Endothelial cell of umbilical vein (primary cell): ENCODE measurements around the gene KLF2. TPM values are rescaled to one million over a fixed set of nuclear protein-coding genes. Genes with fewer than 3 reads are reported as not detected.

Experiments
- BruUV-seq: library from RNA; stranded (reverse); fragments of 400-500 nt; replicated peaks from 2 replicates; lab custom pipeline; 2021; lab: Mats Ljungman, UMichigan
- CTCF ChIA-PET: fragments of 300-600, 350-600 bp; sonication (Branson Sonifier 250); formaldehyde crosslinking; loops from one replicate; lab custom pipeline; 2021; ENCODE audit warnings: antibody characterized with exemption, inconsistent platforms; lab: Charles Lee
- POLR2A ChIA-PET: fragments of 300-600, 350-600 bp; sonication (Branson Sonifier 250); formaldehyde crosslinking; loops from one replicate; lab custom pipeline; 2021; ENCODE audit warnings: antibody characterized with exemption, inconsistent platforms; lab: Charles Lee
- DNase-seq: peaks from one replicate; pipeline ENCODE4 v3.0.0-alpha.2; 2011; ENCODE audit warnings: low read depth, low spot score
- FAIRE-seq: peaks from 2 replicates; lab custom pipeline; 2011; peaks lifted over from hg19 to GRCh38; lab: Jason Lieb, UNC
- H2AFZ ChIP-seq: 2 replicates; pipeline ENCODE4 v1.6.0; 2012; ENCODE audit warnings: low read depth, low read length, control low read depth, inconsistent platforms
- H3K27ac ChIP-seq: 2 replicates; pipeline ENCODE4 v1.5.1; 2011; ENCODE audit warnings: low read depth, mild to moderate bottlenecking, control low read depth, low read length, moderate library complexity; ENCODE audit not compliant: insufficient read depth
- H3K27me3 ChIP-seq, 2 experiments: 2 replicates each; pipeline versions ENCODE4 v1.6.0 to v1.6.1; 2011; ENCODE audit warnings: low read length in 2 of 2, mixed read lengths in 1 of 2; ENCODE audit not compliant: control insufficient read depth in 2 of 2, insufficient read depth in 2 of 2
- H3K36me3 ChIP-seq, 2 experiments: 2 replicates in 1 of 2; 3 replicates in 1 of 2; pipeline ENCODE4 v1.5.1; 2011; ENCODE audit warnings: low read length in 2 of 2, mild to moderate bottlenecking in 1 of 2, moderate library complexity in 1 of 2; ENCODE audit not compliant: control insufficient read depth in 2 of 2, insufficient read depth in 2 of 2; ENCODE audit errors: extremely low read depth in 1 of 2
- H3K4me1 ChIP-seq: 3 replicates; pipeline ENCODE4 v1.5.1; 2011; ENCODE audit warnings: mild to moderate bottlenecking, low read length; ENCODE audit not compliant: control insufficient read depth, insufficient read depth; ENCODE audit errors: extremely low read depth
- H3K4me2 ChIP-seq: 2 replicates; pipeline ENCODE4 v1.6.1; 2011; ENCODE audit warnings: low read length, control low read depth, mixed read lengths; ENCODE audit not compliant: insufficient read depth
- H3K4me3 ChIP-seq, 3 experiments: fragments of 200-600 bp in 1 of 3; sonication (generic), shearing (Covaris generic) in 1 of 3; replicated peaks in 1 of 3; 2 replicates each; pipeline ENCODE4 v1.5.1; 2011 to 2016; ENCODE audit warnings: control low read depth in 3 of 3, low read length in 3 of 3, mild to moderate bottlenecking in 2 of 3, inconsistent platforms in 1 of 3, low read depth in 1 of 3, moderate library complexity in 1 of 3; ENCODE audit not compliant: insufficient read depth in 1 of 3
- H3K79me2 ChIP-seq: 2 replicates; pipeline ENCODE4 v1.6.0; 2012; ENCODE audit warnings: low read length, inconsistent platforms; ENCODE audit not compliant: control insufficient read depth, insufficient read depth
- H3K9ac ChIP-seq: replicated peaks from 2 replicates; pipeline ENCODE3; 2011; ENCODE audit warnings: low read length, control low read depth; ENCODE audit not compliant: insufficient read depth; ENCODE audit errors: extremely low read depth
- H3K9me1 ChIP-seq: replicated peaks from 3 replicates; pipeline ENCODE4 v1.6.0; 2011; ENCODE audit warnings: mild to moderate bottlenecking, low read length; ENCODE audit not compliant: control insufficient read depth, insufficient read depth; ENCODE audit errors: extremely low read depth
- H3K9me3 ChIP-seq: replicated peaks from 2 replicates; pipeline ENCODE4 v1.5.1; 2012; ENCODE audit warnings: low read length, inconsistent platforms; ENCODE audit not compliant: control insufficient read depth, insufficient read depth
- H4K20me1 ChIP-seq: replicated peaks from 2 replicates; pipeline ENCODE3; 2011; ENCODE audit warnings: mild to moderate bottlenecking, low read length; ENCODE audit not compliant: control insufficient read depth, insufficient read depth; ENCODE audit errors: extremely low read depth
- CTCF ChIP-seq, 2 donors: IDR thresholded peaks; 1 replicate in 1 of 2; 2 replicates in 1 of 2; pipeline ENCODE4 v1.5.1; 2011; ENCODE audit warnings: low read length in 2 of 2, mild to moderate bottlenecking in 2 of 2, moderate library complexity in 2 of 2, control low read depth in 1 of 2, inconsistent platforms in 1 of 2, low read depth in 1 of 2; ENCODE audit not compliant: insufficient read depth in 1 of 2; ENCODE audit errors: extremely low read depth in 1 of 2
- EZH2 ChIP-seq: IDR thresholded peaks from 2 replicates; pipeline ENCODE4 v1.6.1; 2012; ENCODE audit warnings: borderline replicate concordance, low read depth, mild to moderate bottlenecking, moderate library complexity, low read length, inconsistent platforms; ENCODE audit not compliant: severe bottlenecking
- FOS ChIP-seq: IDR thresholded peaks from 2 replicates; pipeline ENCODE4 v1.6.1; 2011; ENCODE audit warnings: mild to moderate bottlenecking, low read length, moderate library complexity, borderline replicate concordance; ENCODE audit not compliant: insufficient read depth
- JUN ChIP-seq: IDR thresholded peaks from 2 replicates; pipeline ENCODE4 v1.6.1; 2011; ENCODE audit warnings: borderline replicate concordance, low read depth; ENCODE audit not compliant: insufficient read length, insufficient read depth
- MAX ChIP-seq: IDR thresholded peaks from 2 replicates; pipeline ENCODE4 v1.6.1; 2011; ENCODE audit not compliant: insufficient read depth, insufficient read length
- MYC ChIP-seq: IDR thresholded peaks from one replicate; pipeline ENCODE4 v1.6.1; 2011; ENCODE audit warnings: mild to moderate bottlenecking, low read depth, low read length
- POLR2A ChIP-seq: IDR thresholded peaks from 2 replicates; pipeline ENCODE4 v1.6.1; 2012; ENCODE audit warnings: low read depth, mild to moderate bottlenecking, control low read depth, low read length
- POLR2AphosphoS5 ChIP-seq: IDR thresholded peaks from 2 replicates; pipeline ENCODE4 v1.6.1; 2012; ENCODE audit warnings: low read depth, mild to moderate bottlenecking, control low read depth, low read length, moderate library complexity; ENCODE audit not compliant: insufficient read depth
- dilution Hi-C: fragments of 300-500 bp; cut with MboI; formaldehyde crosslinking; loops from one replicate; pipeline ENCODE4 v1.15.0; 2019; ENCODE audit warnings: low sequenced_read_pairs; ENCODE audit not compliant: extremely low pct_ligation_motif_present
- intact Hi-C: fragments of 100-400 bp; cut with micrococcal nuclease; formaldehyde crosslinking; loops from one replicate; pipeline ENCODE4 v1.10.0; 2022
- polyA plus RNA-seq, 4 experiments: library from polyadenylated mRNA; depleted of rRNA in 3 of 4; stranded (reverse) in 3 of 4; unstranded in 1 of 4; fragments of >200 nt; gene quantifications; 2 replicates each; pipeline versions ENCODE4 v1.2.1 to v1.2.3, GENCODE V29; 2011 to 2012; ENCODE audit warnings: missing spikeins in 1 of 4
- total RNA-seq: library from RNA; stranded (reverse); gene quantifications from 2 replicates; pipeline ENCODE4 v1.2.3, GENCODE V29; 2021

KLF2 gene
- total and polyA plus RNA-seq, 2 donors (not counting 3 experiments of a cell fraction or from before 2014, with no cell fraction given) = 23.4 to 30.3 TPM

GRCh38 chr19:16355293-16356043 is 30.8 kb downstream of the KLF2 start:
- dilution Hi-C loops = loop anchor here (25.0 kb wide), 1 partner anchor 143 kb away; no protein-coding TSS in a partner anchor
- Histone ChIP-seq H3K79me2 (no peaks in the 10 kb centered on the region), H3K36me3 (no peaks in the 10 kb centered on the region), H3K4me2 (no peak overlapping the region), H2AFZ (no peak overlapping the region), H3K27ac (no peak overlapping the region), H3K4me3 (no peak overlapping the region), H3K9ac (no peak overlapping the region), H3K4me1 (peaks cover 13% of the 10 kb centered on the region), H3K9me3 (no peaks in the 10 kb centered on the region), H3K27me3 (no peaks in the 10 kb centered on the region), H3K9me1 (no peaks in the 10 kb centered on the region), H4K20me1 (no peaks in the 10 kb centered on the region)
- ChIA-PET CTCF (no interaction called here), POLR2A (no interaction called here)
- DNase-seq = no peak
- BruUV-seq = no TSS peak
- TF ChIP-seq CTCF (IDR thresholded peaks at IDR 0.05; ENCODE audit: extremely low read depth in 1 of 2, insufficient read depth in 1 of 2, low read depth in 1 of 2, low read length in 2 of 2) (no peak), EZH2 (no peak), MAX (no peak), MYC (no peak), JUN (no peak), POLR2A (no peak), POLR2AphosphoS5 (no peak), FOS (no peak)
- no peak for FAIRE-seq
- intact Hi-C loops = no loop called here
